Peyer's patch (tissue), 4 donors: ENCODE data around the gene MYO3A.

Experiments used
- CTCF ChIP-seq, 6 experiments: fragments of 450-650 bp in 4 of 6; fragments of 200-600 bp in 2 of 6; sonication (generic) in 1 of 6; IDR thresholded peaks; one replicate each; pipeline ENCODE4 v1.5.1; 2017 to 2019; ENCODE audit warnings: antibody characterized with exemption in 6 of 6, mild to moderate bottlenecking in 3 of 6, moderate library complexity in 1 of 6
- POLR2A ChIP-seq, 2 donors: fragments of 450-650 bp; IDR thresholded peaks; one replicate each; pipeline ENCODE4 v1.5.1; 2017; ENCODE audit warnings: antibody characterized with exemption in 2 of 2, mild to moderate bottlenecking in 2 of 2, moderate library complexity in 2 of 2

GRCh38 chr10:26081459-26081858 is 147.4 kb downstream of the MYO3A start:
- TF ChIP-seq CTCF (IDR thresholded peaks at IDR 0.05) (no peak), POLR2A (IDR thresholded peaks at IDR 0.05) (no peak)
